HG02571 (cell line): ENCODE data around the gene B4GALT1.
A peak's percentile ranks its signal among the peaks of the same experiment; 100 is the strongest.

ENCODE experiments used
- ATAC-seq: cut with Tn5 transposase; IDR thresholded peaks from one replicate; pipeline ENCODE4 v1.9.1; 2021; ENCODE audit warnings: mild to moderate bottlenecking, moderate library complexity; ENCODE audit not compliant: unreplicated experiment

B4GALT1 gene

GRCh38 chr9:33125871-33126823 is 41.0 kb downstream of the B4GALT1 start:
- no peak for ATAC-seq

- ATAC-seq = no peak
Measured at GRCh38 chr9:33125461-33125860, 41.7 kb downstream of the B4GALT1 start.

- peak; percentile 58 for ATAC-seq
Measured at GRCh38 chr9:33124751-33125381, 42.3 kb downstream of the B4GALT1 start.

GRCh38 chr9:33124046-33124445 is 43.1 kb downstream of the B4GALT1 start:
- ATAC-seq = no peak

- ATAC-seq = no peak
Measured at GRCh38 chr9:33123407-33124031, 43.6 kb downstream of the B4GALT1 start.

GRCh38 chr9:33120620-33121019 is 46.5 kb downstream of the B4GALT1 start:
- ATAC-seq = no peak

GRCh38 chr9:33117796-33118195 is 49.3 kb downstream of the B4GALT1 start:
- no peak for ATAC-seq

GRCh38 chr9:33117306-33117705 is 49.8 kb downstream of the B4GALT1 start:
- no peak for ATAC-seq

- no peak for ATAC-seq
Measured at GRCh38 chr9:33116860-33117259, 50.3 kb downstream of the B4GALT1 start.

GRCh38 chr9:33114746-33115145 is 52.4 kb downstream of the B4GALT1 start:
- ATAC-seq = no peak

- no peak for ATAC-seq
Measured at GRCh38 chr9:33113799-33114547, 53.2 kb downstream of the B4GALT1 start.

- no peak for ATAC-seq
Measured at GRCh38 chr9:33112094-33112493, 55.0 kb downstream of the B4GALT1 start.

- ATAC-seq = no peak
Measured at GRCh38 chr9:33111631-33112030, 55.5 kb downstream of the B4GALT1 start.

GRCh38 chr9:33110686-33111085 is 56.5 kb downstream of the B4GALT1 start:
- no peak for ATAC-seq

- ATAC-seq = no peak
Measured at GRCh38 chr9:33109850-33110595, 57.1 kb downstream of the B4GALT1 start.

- ATAC-seq = no peak
Measured at GRCh38 chr9:33109097-33109496, 58.0 kb downstream of the B4GALT1 start.

GRCh38 chr9:33108472-33108871 is 58.7 kb downstream of the B4GALT1 start:
- ATAC-seq = no peak

GRCh38 chr9:33107762-33108161 is 59.4 kb downstream of the B4GALT1 start:
- no peak for ATAC-seq

GRCh38 chr9:33106827-33107621 is 60.1 kb downstream of the B4GALT1 start:
- ATAC-seq = no peak
